Colonic mucosa (tissue), 4 donors: ENCODE results near the gene CCNI2. TPM values are rescaled to one million over a fixed set of nuclear protein-coding genes. Genes with fewer than 3 reads are reported as not detected.

Experiments used
- DNase-seq: peaks from one replicate; pipeline ENCODE4 v3.0.0-alpha.2; 2020
- H3K27ac ChIP-seq: fragments of 200-600 bp; one replicate; pipeline ENCODE4 v1.8.0; 2021
- H3K27me3 ChIP-seq: fragments of 200-600 bp; one replicate; pipeline ENCODE4 v1.8.0; 2021
- H3K36me3 ChIP-seq: fragments of 200-600 bp; one replicate; pipeline ENCODE4 v1.8.0; 2021
- H3K4me1 ChIP-seq: fragments of 200-600 bp; one replicate; pipeline ENCODE4 v1.8.0; 2021; ENCODE audit warnings: mild to moderate bottlenecking
- H3K4me3 ChIP-seq: fragments of 200-600 bp; one replicate; pipeline ENCODE4 v1.8.0; 2021
- H3K9ac ChIP-seq, 2 donors: one replicate each; pipeline ENCODE4 v1.7.0; 2013; ENCODE audit warnings: control low read depth in 2 of 2, low read depth in 2 of 2, low read length in 2 of 2
- H3K9me3 ChIP-seq: fragments of 200-600 bp; one replicate; pipeline ENCODE4 v1.8.0; 2021
- CTCF ChIP-seq: fragments of 200-600 bp; IDR thresholded peaks from one replicate; pipeline ENCODE4 v1.8.0; 2022; ENCODE audit warnings: antibody characterized with exemption, mild to moderate bottlenecking
- intact Hi-C: fragments of 100-400 bp; cut with DNase I; formaldehyde crosslinking; loops from one replicate; pipeline ENCODE4 v1.14.1; 2022
- total RNA-seq, 2 donors: library from RNA; stranded (reverse); fragmentation: NEBNext Ultra II Directional in 1 of 2; extraction: Animal tissue kit (Norgen Biotek cat#: 25700) in 1 of 2; gene quantifications; one replicate each; pipeline ENCODE4 v1.2.1, GENCODE V29; 2021
- donor health status: healthy.
- donor health status: DM: no; HTN: no; CAD: no.
- donor health status: DM: no; HTN: no; CAD: no.

CCNI2 gene
- total RNA-seq, 2 donors from 2014 or later, result 7.1 to 22.9 TPM

- Histone ChIP-seq H3K9ac (peak overlapping the region in 1 of 2 donors; percentile 59), H3K27me3 (no peaks in the 10 kb centered on the region), H3K9me3 (no peaks in the 10 kb centered on the region), H3K27ac (peak overlapping the region; percentile 42), H3K4me3 (peak overlapping the region; percentile 69), H3K4me1 (no peaks in the 10 kb centered on the region), H3K36me3 (no peaks in the 10 kb centered on the region)
- DNase-seq, result no peak
- intact Hi-C loops, result no loop called here
- TF ChIP-seq CTCF, result no peak
Observed at GRCh38 chr5:132746592-132746953, 653 bp upstream of the CCNI2 start.

DNA sequence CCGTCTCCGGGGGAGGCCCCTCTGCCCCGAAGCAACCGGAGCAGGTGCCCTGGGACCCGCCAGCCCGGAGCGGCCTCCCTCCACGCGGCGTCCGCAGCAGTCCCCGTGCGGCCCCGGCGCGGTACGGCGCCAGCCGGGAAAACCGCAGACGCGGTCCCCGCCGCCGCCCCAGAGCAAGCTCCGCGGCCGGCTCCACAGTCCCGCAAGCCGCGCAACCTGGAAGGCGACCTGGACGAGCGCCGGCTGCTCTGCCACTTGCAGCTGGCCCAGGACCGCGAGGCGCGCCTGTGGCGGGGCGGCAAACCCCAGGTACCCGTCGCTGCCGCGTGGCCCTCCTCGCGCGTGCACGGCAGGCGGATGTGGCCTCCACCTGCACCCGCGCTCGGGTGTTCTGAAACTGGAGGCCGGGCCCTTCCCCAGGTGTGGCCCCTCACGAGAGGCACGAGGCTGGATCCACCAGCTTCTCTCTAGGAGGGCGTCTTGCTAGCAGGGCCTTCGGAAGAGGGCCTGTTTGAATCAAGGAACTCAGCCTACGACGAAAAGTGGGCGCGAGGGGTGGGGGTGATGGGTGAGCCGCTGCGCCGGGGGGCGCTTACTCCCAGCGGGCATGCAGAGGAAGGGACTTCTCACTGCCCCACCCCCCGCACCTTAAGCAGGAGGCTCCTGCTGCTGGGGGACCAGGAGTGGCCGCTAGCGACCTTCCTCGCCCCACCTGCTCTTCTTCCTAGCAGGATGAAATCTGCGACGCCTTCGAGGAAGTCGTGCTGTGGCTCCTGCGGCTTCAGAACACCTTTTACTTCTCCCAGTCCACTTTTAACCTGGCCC, 602 bp downstream of the CCNI2 start:
- intact Hi-C loops, result no loop called here
- no peaks in the 10 kb centered on the region for H3K9me3 ChIP-seq

GRCh38 chr5:132748522-132749000, 1.3 kb downstream of the CCNI2 start:
- Histone ChIP-seq H3K9ac (no peak overlapping the region), H3K36me3 (no peaks in the 10 kb centered on the region), H3K4me3 (no peak overlapping the region), H3K27me3 (no peaks in the 10 kb centered on the region), H3K9me3 (no peaks in the 10 kb centered on the region), H3K4me1 (no peaks in the 10 kb centered on the region), H3K27ac (no peak overlapping the region)
- intact Hi-C loops, result no loop called here
- TF ChIP-seq CTCF, result no peak
- no peak for DNase-seq

More for the DNA sequence above, 602 bp downstream of the CCNI2 start:
- no peak for DNase-seq
- TF ChIP-seq CTCF, result no peak
- Histone ChIP-seq H3K4me3 (peak overlapping the region; percentile 69), H3K4me1 (no peaks in the 10 kb centered on the region), H3K36me3 (no peaks in the 10 kb centered on the region), H3K9ac (peak overlapping the region in 1 of 2 donors; percentile 64), H3K27me3 (no peaks in the 10 kb centered on the region), H3K27ac (peak overlapping the region; percentile 42)

DNA sequence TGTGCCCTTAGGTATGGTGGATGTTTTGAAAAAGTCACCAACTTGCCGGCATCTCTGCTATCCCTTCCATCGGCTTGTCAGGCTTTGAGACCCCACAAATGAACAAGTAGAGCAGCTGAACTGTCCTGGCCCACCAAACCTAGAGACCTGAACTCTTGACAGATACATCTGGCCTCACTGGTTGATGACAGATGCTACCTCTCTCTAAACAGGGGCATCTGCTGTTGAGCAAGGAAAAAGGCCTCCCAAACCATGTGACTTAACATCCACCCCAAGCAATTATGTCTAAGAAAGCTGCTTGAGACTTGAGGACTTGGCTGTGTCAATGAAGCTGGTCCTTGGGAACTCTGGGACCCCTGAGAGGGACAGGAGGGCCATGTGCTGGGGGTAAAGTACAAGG, 2.3 kb downstream of the CCNI2 start:
- H3K9ac ChIP-seq, result no peak overlapping the region
- H3K9me3 ChIP-seq, result no peaks in the 10 kb centered on the region
- H3K36me3 ChIP-seq, result no peaks in the 10 kb centered on the region
- H3K4me1 ChIP-seq, result no peaks in the 10 kb centered on the region
- TF ChIP-seq CTCF, result no peak
- no peak overlapping the region for H3K27ac ChIP-seq
- DNase-seq, result no peak
- intact Hi-C loops, result no loop called here
- no peaks in the 10 kb centered on the region for H3K27me3 ChIP-seq
- H3K4me3 ChIP-seq, result no peak overlapping the region

DNA sequence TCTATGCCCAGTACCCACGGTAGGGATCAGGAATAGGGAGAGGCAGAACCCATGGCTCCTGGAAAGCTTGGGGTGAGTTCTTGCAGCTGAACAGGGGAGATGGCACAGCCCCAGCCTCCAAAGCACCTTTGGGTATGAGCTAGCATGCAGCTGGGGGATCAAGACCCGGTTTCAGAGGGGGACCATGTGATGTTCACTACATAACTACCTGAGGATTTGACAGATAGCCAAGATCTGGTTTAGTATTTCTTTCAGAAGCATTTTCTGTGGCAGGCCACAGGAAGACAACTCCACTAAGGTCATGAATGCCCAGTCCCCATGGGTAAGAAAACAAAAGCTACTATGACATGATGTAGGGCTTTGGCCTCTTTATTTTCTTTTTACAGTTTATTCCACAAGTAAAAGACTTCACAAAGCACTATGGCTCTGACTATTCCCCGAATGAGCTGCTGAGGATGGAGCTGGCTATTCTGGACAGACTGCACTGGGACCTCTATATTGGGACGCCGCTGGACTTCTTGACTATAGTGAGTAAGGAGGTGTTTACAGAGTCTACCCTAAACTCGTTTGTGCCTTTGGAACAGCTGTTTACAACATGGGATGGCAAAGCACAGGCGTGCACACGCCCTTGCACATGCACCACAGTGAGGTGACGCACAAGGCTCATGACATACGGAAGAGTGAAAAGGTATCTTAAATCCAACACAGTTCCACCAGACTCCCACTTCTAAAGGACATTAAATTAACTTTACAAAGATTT, 3.4 kb downstream of the CCNI2 start:
- Histone ChIP-seq H3K27me3 (no peaks in the 10 kb centered on the region), H3K27ac (no peak overlapping the region), H3K9ac (no peak overlapping the region), H3K36me3 (no peaks in the 10 kb centered on the region), H3K4me3 (no peak overlapping the region), H3K4me1 (no peaks in the 10 kb centered on the region), H3K9me3 (no peaks in the 10 kb centered on the region)
- TF ChIP-seq CTCF, result no peak
- no peak for DNase-seq
- intact Hi-C loops, result loop anchor here (5.0 kb wide), 1 partner anchor 72 kb away; no protein-coding TSS in a partner anchor
